NCI-H748 (cell line): Measurements from ENCODE around the gene CHPF.

Experiments
- DNase-seq: peaks from one replicate; lab custom pipeline; 2025; ENCODE audit not compliant: unreplicated experiment; lab: John Stamatoyannopoulos, UW

CHPF gene

DNA sequence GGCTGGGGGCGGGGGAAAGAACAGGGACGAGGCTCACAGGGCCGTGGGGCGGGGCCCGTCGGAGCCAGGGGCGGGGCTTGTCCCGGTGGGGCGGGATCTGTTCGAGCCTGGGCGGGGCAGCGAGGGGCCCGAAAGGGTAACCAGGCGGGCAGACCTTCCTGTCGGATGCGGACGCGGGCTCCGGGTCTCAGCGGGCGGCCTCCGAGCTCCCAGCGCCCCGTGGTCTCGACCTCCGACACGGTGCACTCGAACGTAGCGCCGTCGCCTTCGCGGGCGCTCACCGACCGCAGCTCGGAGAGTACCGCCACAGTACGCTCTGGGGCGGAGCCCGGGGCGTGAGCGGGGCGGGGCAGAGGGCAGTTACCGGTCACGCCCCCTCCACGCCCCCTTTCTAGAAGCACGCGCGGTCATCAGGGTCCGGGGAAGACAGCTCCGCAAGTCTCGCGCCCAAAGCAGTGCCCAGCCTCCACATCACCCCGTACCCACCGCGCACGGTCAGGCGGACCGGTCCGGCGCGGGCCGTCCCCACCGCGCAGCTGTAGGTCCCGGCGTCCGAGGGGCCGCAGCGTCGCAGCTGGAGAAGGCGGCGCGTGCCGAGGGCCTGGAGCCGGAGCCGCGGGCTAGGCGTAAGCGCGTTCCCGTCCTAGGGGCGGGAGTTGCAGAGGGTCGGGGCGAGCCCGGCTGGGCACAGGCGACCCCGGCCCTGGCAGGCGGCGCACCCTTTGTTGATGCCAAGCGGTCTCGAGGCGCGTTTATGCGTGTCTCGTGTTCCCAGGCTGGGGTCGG lies 9.0 kb upstream of the CHPF start:
- DNase-seq = peak; percentile 91

DNA sequence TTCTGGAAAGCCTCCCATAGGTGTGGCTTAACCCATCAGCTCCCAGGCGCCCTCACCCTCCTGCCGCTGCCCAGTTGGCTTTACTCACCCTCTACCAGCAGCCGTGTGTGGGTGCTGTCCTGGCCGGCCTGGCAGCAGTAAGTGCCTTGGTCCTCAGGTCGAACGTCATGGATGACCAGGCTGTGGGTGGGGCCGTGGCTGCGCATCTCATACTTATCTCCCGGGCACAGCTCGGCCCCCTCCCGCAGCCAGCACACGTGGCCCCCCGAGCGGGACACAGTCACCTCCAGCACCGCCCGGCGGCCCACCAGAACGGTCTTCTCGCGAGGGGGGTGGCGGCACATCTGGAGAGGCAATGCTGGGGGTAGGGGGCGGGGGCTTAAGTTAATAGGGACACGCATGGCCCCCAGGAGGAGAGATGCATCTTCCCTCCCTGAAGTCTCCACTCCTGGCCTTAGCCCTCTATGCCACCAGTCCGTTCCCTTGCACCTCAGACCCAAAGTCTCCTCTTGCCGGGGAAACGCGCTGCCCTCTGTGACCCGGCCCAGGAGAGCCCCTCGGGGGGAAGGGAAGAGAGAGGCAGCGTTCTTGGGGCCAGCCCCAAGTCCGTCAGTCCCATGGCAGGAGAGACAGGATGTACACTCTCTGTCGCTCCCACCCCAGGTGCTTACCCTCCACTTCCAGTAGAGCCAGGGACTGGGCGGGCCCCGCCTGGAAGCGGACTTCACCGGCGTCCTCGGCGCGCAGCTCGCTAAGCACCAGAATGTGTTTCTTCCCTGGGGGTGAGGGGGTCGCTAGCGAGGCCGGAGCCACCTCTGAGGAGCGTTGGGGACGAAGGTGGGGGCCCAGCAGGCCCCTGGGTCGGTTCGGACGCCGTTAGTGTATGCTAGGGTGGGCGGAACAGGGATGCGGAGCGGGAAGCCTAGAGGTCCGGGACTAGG lies 8.1 kb upstream of the CHPF start:
- DNase-seq = peak; percentile 89

DNA sequence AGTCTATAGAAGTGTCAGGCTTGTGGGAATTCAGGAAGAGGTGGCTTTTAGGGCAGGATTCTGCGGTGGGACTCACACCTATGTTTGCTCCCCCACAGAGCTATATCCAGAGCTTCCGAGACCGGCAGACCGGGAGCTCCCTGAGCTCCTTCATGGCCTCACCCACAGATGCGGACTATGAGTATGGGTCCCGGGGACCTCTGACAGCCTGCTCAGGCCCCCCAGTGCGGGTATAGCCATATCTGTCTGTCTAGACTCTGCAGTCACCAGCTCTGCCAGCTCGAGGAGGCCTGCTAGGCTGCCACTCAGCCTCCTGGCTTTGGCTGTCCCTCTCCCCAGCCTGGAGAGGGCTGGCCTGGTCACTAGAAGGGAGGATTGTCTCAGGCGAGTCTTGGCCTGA lies 6.0 kb upstream of the CHPF start:
- no peak for DNase-seq

DNA sequence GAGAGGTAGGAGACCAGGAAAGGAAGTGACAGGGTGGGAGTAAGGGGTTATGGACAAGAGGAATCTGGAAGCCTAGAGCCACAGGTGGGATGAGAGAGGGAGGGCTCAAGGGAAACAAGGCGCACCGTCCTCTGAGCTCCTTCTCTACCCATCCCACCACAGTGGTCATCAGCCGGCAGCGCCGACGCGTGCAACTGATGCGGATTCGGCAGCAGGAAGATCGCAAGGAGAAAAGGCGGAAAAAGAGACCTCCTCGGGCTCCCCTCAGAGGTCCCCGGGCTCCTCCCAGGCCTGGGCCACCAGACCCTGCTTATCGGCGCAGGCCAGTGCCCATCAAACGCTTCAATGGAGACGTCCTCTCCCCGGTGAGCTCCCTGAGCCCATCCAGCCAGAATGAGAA lies 5.4 kb upstream of the CHPF start:
- no peak for DNase-seq

DNA sequence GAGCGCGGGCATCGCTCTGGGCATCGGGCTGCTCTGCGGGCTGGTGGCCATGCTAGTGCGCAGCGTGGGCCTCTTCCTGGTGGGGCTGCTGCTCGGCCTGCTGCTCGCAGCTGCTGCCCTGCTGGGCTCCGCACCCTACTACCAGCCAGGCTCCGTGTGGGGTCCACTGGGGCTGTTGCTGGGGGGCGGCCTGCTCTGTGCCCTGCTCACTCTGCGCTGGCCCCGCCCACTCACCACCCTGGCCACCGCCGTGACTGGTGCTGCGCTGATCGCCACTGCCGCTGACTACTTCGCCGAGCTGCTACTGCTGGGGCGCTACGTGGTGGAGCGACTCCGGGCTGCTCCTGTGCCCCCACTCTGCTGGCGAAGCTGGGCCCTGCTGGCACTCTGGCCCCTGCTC lies 4.0 kb upstream of the CHPF start:
- DNase-seq = no peak

DNA sequence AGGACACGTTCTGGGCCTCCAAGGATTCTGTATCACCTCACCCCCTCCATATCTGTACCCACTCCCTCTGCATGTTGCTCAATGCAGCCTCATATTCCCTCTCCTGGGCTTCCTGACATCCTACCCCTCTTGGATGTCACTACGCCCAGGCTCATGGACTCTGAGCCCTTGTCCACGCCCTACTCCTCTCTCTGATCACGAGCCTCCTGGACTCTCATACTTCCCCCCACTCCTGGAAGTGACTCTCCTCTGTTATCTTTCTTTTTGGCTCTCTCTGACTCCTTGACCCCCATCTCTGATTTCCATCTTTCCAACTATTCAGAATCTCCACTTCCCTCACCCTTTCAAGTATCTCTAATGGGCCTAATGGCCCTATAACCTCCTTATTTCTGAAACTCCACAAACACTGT lies 2.3 kb upstream of the CHPF start:
- DNase-seq = no peak

DNA sequence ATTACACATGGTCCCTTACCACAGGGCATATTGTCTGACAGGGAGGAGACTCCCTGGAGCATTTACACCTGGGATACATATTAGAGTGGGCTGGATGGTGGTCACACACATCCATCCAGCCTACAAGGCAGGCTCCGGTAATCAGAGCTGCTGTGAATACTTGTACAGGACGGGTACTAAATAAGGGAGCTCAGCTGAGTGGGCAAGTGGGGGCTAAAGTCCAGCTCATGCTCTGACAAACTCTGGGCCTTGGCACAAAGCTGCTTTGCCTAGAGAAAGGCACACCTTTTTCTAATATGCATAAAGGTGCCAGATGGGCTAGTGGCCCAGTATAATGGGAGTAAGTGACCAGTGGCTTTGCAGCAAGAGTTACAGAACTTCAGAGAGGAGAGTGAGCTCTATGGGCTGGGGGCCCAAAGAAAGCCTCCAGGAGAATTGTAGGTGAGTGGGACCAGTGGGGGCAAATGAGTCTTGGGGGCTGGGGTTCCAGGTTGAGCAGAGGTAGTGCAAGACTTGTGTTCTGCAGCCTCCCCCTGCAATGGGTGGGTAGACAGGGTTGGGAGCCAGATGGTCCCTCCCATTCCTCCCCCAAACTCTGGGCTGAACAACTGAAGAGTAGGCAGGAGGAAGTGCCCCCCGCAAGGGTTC lies 1.8 kb upstream of the CHPF start:
- no peak for DNase-seq

DNA sequence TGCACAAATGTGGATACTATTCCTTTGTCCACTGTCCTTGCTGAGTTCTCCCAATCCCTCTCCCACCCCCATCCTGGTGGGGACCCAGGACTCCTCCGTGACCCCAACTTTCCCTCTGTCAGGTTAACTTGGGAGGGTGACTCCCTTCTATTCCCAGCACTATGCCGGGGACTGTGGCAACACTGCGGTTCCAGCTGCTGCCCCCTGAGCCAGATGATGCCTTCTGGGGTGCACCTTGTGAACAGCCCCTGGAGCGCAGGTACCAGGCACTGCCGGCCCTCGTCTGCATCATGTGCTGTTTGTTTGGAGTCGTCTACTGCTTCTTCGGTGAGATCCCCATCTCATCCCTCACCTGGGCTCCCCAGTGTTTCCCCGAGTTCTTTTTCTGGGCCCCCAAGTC lies 958 bp upstream of the CHPF start:
- no peak for DNase-seq

DNA sequence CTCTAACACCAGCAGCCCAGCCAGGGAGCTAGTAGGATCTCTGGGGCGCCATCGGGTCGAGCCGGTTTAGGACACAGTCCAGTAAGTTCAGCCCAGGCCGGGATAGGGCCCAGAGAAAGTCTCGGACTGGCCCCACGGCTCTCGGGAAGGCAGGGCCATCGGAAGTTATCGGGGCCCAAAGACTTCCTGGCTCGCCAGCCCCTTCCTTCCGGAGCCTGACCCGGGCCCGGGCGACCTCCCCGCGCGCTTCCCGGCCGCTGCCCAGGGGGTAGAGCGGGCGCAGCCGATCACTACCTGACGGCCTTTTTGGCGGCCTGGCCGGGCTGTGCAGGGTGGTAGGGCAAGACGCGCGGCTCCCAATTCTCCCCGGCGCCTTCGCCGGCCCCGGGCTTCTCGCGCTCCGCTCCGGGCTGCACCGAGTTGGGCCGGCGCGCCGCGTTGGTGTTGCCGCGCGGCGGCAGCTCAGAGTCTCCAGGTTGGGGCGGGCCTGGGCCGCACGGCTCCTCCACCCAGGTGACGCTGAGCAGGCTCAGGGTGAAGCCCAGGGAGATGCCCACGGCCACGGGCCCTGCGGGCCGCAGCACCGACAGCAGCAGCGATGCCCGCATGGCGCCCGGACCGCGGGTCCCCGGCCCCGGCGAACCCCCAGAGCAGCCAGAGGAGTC lies 546 bp downstream of the CHPF start:
- no peak for DNase-seq

DNA sequence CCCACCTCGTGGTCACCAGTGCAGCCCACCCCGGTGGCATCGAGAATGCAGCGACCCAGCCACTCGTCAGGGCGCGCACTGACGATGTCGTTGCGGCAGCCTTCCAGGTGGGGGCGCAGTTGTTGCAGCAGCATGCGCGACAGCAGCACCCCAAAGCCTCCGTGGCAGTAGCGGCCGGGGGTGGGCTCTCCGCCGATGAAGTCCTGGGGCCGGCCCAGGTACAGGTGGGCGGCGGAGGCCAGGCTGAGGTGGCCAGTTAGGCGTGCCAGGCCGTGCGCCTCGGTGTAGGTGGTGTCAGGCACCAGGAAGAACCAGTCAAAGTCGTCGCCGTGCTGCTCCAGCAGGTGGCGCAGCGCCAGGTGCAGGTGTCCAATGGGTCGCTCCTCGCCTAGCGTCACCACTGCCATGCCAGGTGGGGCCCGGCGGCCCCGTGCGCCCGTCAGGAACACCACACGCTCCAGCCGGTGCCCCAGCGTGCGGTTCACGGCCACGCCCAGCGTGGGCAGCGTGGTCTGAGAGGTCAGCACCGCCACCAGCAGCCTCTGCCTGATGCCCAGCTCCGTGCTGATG lies 1.9 kb downstream of the CHPF start:
- DNase-seq = peak; percentile 92

DNA sequence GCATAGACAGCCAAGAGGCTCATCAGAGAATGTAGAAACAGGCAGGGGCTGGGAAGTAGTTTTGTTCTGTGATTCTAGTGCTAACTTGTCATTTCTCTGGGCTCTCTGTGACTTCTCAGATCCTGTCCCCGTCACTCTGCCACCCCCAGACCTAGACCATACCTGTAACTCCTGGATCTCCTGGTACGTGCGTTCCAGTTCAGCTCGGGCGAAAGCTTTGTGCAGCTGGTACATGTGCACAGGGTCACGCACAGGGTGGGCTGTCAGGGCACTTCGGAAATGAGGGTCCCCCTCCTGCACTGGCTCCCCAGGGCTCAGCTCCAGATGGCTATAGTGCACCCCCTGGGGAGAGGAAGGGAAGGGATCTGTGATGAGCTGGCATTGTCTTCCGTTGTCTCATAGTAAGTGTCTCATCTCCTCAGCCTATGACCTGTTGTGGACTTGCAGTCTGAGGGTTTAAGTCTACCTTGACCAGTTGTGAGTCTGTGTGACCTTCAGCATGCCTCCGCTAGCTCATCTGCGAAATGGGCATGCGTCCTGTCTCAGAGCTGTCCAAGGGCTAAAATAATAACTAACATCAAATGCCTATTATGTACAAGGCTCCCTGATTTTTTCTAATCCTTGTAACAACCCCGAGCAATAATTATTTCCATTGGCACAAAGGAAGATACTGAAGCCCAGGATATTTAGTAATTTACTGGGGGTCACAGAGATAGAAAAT lies 2.7 kb downstream of the CHPF start:
- DNase-seq = no peak

DNA sequence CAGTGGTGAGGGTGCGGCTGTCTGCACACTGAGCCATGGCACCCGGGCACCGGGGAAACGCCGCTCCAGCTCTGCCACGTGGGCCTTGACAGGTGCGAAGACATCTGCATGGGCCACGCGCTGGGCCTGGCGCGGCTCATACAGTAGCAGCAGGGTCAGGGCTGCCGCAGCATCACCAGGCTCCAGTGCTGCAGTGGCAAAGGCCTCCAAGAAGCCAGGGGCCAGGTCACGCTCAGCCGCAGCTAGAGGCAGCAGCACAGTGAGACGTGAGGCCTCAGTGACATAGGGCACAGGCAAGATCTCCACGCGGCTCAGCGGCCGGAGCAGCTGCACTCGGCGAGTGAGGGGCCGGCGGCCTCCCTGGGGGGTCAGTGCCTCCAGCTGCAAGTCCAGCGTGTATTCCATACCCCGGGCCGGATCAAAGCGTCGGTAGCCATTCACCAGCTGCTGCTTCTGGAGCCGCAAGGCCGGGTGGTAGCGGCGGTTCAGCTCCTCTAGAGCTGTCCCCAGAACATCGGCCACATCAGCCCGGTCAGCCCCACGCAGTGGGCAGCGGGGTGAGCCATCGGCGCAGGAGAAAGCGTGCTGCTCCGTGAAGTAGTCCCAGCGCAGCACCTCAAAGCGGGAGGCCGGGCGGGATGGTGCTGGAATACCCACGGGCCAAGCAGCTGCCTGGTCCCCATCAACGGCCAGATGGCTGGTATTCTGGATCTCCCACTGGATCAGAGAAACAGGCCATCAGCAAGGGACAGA lies 3.5 kb downstream of the CHPF start:
- no peak for DNase-seq

DNA sequence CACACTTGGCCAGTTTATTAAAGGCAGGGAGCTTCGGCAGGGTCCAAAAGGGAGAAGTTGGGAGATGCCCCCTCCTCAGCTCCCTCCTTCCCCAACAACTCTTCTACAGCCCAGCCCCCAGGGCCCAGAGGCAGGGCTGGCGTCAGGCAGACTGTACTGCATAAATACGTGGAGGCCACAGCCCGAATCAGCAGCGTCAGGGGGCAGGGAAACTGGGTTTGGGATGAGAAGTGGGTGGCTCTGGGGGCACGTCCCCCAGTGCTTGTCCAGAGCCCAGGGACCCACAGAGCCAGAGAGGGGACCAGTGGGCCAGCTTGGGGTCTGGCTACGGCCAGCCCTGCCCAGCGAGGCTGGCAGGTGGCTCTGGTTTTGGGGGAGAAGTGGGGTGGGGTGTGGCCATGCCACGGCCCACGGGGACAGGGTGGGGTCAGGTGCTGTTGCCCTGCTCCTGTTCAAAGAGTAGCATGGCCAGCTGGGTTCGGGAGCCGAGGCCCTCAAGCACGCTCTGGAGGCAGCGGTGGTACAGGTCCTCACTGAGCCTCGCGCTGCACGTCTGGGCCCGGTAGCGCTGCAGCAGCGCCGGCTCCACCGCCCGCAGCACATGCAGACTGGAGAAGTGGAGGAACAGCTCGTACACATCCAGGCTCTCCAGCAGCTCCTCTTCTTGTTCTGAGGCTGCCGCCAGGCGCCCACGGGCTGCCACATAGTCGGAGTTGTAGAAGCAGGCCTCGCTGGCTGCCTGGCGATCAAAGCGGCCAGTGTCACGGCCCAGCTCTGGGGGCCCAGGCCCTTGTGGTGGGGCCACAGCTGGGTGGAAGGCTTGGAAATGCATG lies 4.4 kb downstream of the CHPF start:
- no peak for DNase-seq

DNA sequence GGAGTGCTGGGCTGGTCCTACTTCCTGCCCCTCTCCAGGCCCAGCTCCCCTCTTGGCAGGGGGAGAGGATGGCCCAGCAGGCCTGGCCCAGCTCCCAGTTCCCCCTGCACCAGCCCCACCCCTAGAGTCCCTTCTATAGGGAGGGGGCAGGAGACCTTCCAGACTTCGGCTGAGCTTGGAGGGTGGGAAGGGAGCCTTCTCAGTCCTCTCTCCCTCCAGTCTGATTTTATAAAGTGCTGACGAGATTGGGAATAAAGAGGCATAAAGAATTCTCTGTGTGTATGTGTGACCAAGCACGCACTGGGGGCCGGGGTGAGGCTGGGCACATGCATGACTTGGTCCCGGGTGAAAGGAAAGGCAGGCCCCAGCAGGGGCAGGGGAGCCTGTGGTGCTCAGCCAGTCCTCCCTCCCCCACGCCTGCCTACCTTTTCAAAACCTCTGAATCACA lies 5.1 kb downstream of the CHPF start:
- no peak for DNase-seq

DNA sequence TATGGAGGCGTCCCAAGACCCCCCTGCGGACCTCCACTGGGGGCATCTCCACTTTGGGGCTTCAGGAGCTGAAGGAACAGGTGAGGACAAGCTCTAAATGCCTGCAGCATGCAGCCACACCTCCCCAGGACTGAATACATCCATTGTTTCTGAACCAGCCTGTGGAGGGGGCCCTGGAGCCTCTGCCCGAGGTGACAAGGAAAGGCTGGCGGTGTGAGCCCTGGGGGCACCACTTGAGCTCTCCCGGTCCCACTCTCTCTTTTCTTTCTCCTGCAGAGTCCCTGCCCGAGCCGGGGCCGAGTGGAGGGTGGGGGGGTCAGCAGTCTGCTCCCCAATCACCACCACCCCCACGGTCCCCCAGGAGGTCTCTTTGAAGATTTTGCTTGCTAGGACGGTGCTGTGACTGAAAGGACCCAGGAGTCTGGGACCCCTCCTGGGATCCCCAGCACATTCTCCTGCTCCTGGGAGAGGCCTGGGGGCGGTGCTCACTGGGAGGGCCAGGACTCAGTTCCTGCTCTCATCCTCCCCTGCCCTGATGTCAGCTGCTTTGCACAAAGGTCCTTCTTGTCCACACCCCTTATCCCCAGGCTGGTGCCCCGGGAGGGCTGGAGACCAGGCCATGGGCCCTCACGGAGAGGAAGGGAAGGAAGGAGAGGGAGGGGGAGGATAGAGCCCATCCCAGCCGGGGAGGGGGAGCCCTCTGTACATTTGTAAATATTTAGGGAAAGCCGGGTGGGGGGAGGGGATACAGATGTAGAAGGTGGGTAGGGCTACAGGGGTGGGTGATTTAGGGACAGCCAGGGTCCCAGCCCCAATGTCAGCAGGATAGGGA lies 5.7 kb downstream of the CHPF start:
- DNase-seq = no peak

DNA sequence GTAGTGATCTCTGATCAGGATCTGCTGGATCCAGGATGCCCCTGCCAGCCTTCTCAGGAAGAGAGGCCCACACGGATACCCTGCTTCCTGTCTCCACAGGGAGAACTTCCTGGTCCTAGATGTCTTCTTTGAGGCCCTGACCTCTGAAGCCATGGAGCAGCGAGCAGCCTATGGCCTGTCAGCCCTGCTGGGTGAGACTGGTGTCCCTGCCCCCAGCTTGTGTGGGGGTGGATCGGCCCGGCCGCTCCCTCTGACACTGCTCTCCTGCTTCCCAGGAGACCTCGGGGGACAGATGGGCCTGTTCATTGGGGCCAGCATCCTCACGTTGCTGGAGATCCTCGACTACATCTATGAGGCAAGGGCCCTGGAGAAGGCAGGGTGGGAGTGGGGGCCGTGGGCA lies 6.6 kb downstream of the CHPF start:
- DNase-seq = no peak

DNA sequence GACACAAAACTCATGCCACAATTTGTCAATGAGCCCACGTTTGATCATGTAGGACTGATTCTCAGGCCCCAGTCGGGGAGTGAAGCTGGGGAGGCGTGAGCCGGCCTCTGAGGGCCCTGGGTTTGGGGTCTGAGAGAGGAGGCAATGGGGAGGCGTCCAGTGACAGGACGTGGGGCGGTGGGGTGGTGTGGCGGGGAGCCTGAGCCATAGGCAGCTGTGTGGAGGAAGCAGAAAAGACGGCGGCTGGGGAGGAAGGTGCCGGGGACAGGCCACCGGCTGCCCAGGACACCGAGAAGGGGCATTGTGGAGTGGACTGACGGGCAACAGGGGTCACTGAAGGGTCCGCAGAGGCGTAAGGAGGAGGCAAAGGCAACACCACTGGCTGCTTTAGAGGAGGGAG lies 7.2 kb downstream of the CHPF start:
- DNase-seq = no peak
